GM12878 (cell line): ENCODE data around the gene RIPOR1. TPM values are rescaled to one million over a fixed set of nuclear protein-coding genes. Genes with fewer than 3 reads are reported as not detected.

Source experiments
- CHD2 ChIP-seq: IDR thresholded peaks from 2 replicates; pipeline ENCODE4 v1.6.1; 2011; ENCODE audit warnings: low read depth, low read length, improper control_type of control experiment, borderline replicate concordance
- CREM ChIP-seq: IDR thresholded peaks from 2 replicates; pipeline ENCODE4 v1.6.1; 2014; ENCODE audit warnings: antibody characterized with exemption, low read depth
- DPF2 ChIP-seq: fragments of 450-650 bp; IDR thresholded peaks from 2 replicates; pipeline ENCODE4 v1.6.1; 2017; ENCODE audit warnings: mild to moderate bottlenecking
- ELK1 ChIP-seq: IDR thresholded peaks from 2 replicates; pipeline ENCODE4 v1.6.1; 2012; ENCODE audit warnings: low read depth, low read length, improper control_type of control experiment
- EZH2 ChIP-seq: IDR thresholded peaks from 2 replicates; pipeline ENCODE4 v1.6.1; 2012; ENCODE audit warnings: low read depth, mild to moderate bottlenecking, control low read depth, inconsistent platforms, low read length, borderline replicate concordance; ENCODE audit not compliant: control insufficient read depth
- HSF1 ChIP-seq: fragments of 150-350 bp; IDR thresholded peaks from 2 replicates; pipeline ENCODE4 v1.6.1; 2014; ENCODE audit warnings: mild to moderate bottlenecking, low read depth, low read length
- IRF4 ChIP-seq: IDR thresholded peaks from 2 replicates; pipeline ENCODE4 v1.6.1; 2011; ENCODE audit warnings: low read depth, low read length
- MEF2B ChIP-seq: fragments of 450-650 bp; IDR thresholded peaks from 2 replicates; pipeline ENCODE4 v1.6.1; 2018; ENCODE audit warnings: mild to moderate bottlenecking, moderate library complexity; ENCODE audit not compliant: partially characterized antibody, poor library complexity, severe bottlenecking
- NFIC ChIP-seq: IDR thresholded peaks from 2 replicates; pipeline ENCODE4 v1.6.1; 2012; ENCODE audit warnings: low read depth, mild to moderate bottlenecking, inconsistent platforms, low read length, moderate library complexity
- NKRF ChIP-seq: fragments of 450-650 bp; conservative IDR thresholded peaks from 2 replicates; pipeline ENCODE4 v1.6.1; 2017; ENCODE audit warnings: mild to moderate bottlenecking, moderate library complexity
- POLR2AphosphoS5 ChIP-seq: IDR thresholded peaks from 2 replicates; pipeline ENCODE4 v1.6.1; 2011; ENCODE audit warnings: mild to moderate bottlenecking, low read length, inconsistent platforms
- PRDM15 ChIP-seq: fragments of 450-650 bp; formaldehyde crosslinking; IDR thresholded peaks from 2 replicates; pipeline ENCODE4 v1.4.0; 2020; ENCODE audit warnings: mild to moderate bottlenecking, moderate library complexity
- SRF ChIP-seq, 2 experiments: IDR thresholded peaks; 2 replicates each; pipeline ENCODE4 v1.6.1; 2011; ENCODE audit warnings: low read depth in 2 of 2, low read length in 2 of 2, mild to moderate bottlenecking in 1 of 2, moderate library complexity in 1 of 2
- TAF1 ChIP-seq: IDR thresholded peaks from 2 replicates; pipeline ENCODE4 v1.6.1; 2011; ENCODE audit warnings: mild to moderate bottlenecking, low read depth, low read length, borderline replicate concordance
- ZNF687 ChIP-seq: fragments of 450-650 bp; IDR thresholded peaks from 2 replicates; pipeline ENCODE4 v1.6.1; 2017; ENCODE audit warnings: mild to moderate bottlenecking, moderate library complexity
- polyA plus RNA-seq, 11 experiments: library from polyadenylated mRNA; depleted of rRNA in 4 of 11; unstranded in 6 of 11; stranded (reverse) in 5 of 11; fragments of >200 nt; fragmentation: Nextera tagmentation in 4 of 11; fragmentation: Illumina TruSeq in 1 of 11; extraction: Ambion mirVana in 4 of 11; extraction: Trizol in 1 of 11; gene quantifications; 1 replicate in 1 of 11; 2 replicates in 10 of 11; pipeline versions ENCODE4 v1.2.1 to v1.2.3, GENCODE V29; 2011 to 2016; ENCODE audit warnings: inconsistent platforms in 2 of 11, missing spikeins in 2 of 11, low read depth in 1 of 11
- total RNA-seq, 4 experiments: library from RNA; depleted of rRNA in 3 of 4; stranded (reverse); fragments of >200 nt in 3 of 4; fragmentation: Illumina TruSeq in 1 of 4; extraction: Trizol in 1 of 4; gene quantifications; 2 replicates each; pipeline versions ENCODE4 v1.2.1 to v1.2.3, GENCODE V29; 2013 to 2021

The RIPOR1 gene
- total and polyA plus RNA-seq, 10 of the 15 experiments (the other 5 are each of a cell fraction or from before 2014, with no cell fraction given): 0.13 to 28.5 (median 7.0) TPM

GRCh38 chr16:67562918-67563707 is 34.5 kb downstream of the RIPOR1 start (continued):
- no peak for TF ChIP-seq PRDM15
- peak; percentile 68 for TF ChIP-seq NKRF
- TF ChIP-seq MEF2B: no peak
- TF ChIP-seq EZH2: no peak
- no peak for TF ChIP-seq ELK1
- 0 out of 2 replicates have a peak, but pooled peaks have one; percentile 20 for TF ChIP-seq CHD2
- TF ChIP-seq TAF1: peak; percentile 55; the same call in 1 of the 2 replicates
- no peak; the same call in 1 of the 2 replicates for TF ChIP-seq ZNF687
- peak; percentile 66; the same call in 1 of the 2 replicates for TF ChIP-seq DPF2
- TF ChIP-seq IRF4: no peak
- no peak for TF ChIP-seq SRF (IDR thresholded peaks at IDR 0.05; ENCODE audit: low read depth in 2 of 2, low read length in 2 of 2)
- no peak for TF ChIP-seq CREM
- no peak for TF ChIP-seq NFIC
- peak; percentile 78; the same call in 1 of the 2 replicates for TF ChIP-seq POLR2AphosphoS5
- no peak for TF ChIP-seq HSF1
